K562 (cell line): Measurements from ENCODE around the gene GTPBP6. TPM values are rescaled to one million over a fixed set of nuclear protein-coding genes. Genes with fewer than 3 reads are reported as not detected.

Source experiments
- ATAC-seq: fragments of 200-7000 bp; cut with Tn5 transposase; 3 replicates; pipeline ENCODE4 v1.9.1; 2020; ENCODE audit warnings: moderate library complexity
- BruUV-seq: library from RNA; stranded (reverse); fragments of 400-500 nt; replicated peaks from 2 replicates; lab custom pipeline; 2021; lab: Mats Ljungman, UMichigan
- CTCF ChIA-PET: fragments of 300-600 bp; formaldehyde crosslinking; extraction: SDS; loops from one replicate; lab custom pipeline; 2021; ENCODE audit warnings: low intra/inter-chr PET ratio; lab: Yijun Ruan, JAX
- POLR2A ChIA-PET: fragments of 300-600, 350-650 bp; sonication (Branson Sonifier 250); formaldehyde crosslinking; extraction: SDS; loops from one replicate; lab custom pipeline; 2021; ENCODE audit warnings: antibody characterized with exemption, inconsistent platforms; lab: Yijun Ruan, JAX
- DNase-seq, 4 experiments: peaks; one replicate each; pipeline versions ENCODE4 v3.0.0 to v3.0.0-alpha.2; 2011 to 2018; ENCODE audit warnings: low spot score in 3 of 4, mixed read lengths in 3 of 4; ENCODE audit errors: extremely low read depth in 1 of 4
- FAIRE-seq: peaks from 2 replicates; lab custom pipeline; 2011; peaks lifted over from hg19 to GRCh38; lab: Jason Lieb, UNC
- H2AFZ ChIP-seq: 2 replicates; pipeline ENCODE4 v1.6.0; 2011; ENCODE audit warnings: low read depth, low read length, control low read depth, inconsistent platforms
- H3K27ac ChIP-seq: fragments of 200-600 bp; 3 replicates; pipeline ENCODE4 v1.8.0; 2011; ENCODE audit warnings: low read depth, mild to moderate bottlenecking, control low read depth, inconsistent platforms, low read length, moderate library complexity, mixed read lengths; ENCODE audit errors: extremely low read depth
- H3K27me3 ChIP-seq, 2 experiments: fragments of 300-600 bp in 1 of 2; 2 replicates in 1 of 2; 3 replicates in 1 of 2; pipeline versions ENCODE4 v1.6.0 to v1.8.0; 2011; ENCODE audit warnings: inconsistent platforms in 2 of 2, low read length in 2 of 2, mild to moderate bottlenecking in 1 of 2, mixed read lengths in 1 of 2, moderate library complexity in 1 of 2; ENCODE audit not compliant: control insufficient read depth in 2 of 2, insufficient read depth in 2 of 2
- H3K36me3 ChIP-seq: fragments of 300-600 bp; 3 replicates; pipeline ENCODE4 v1.8.0; 2011; ENCODE audit warnings: mild to moderate bottlenecking, low read length, inconsistent platforms; ENCODE audit not compliant: control insufficient read depth, insufficient read depth
- H3K4me1 ChIP-seq, 2 experiments: fragments of 200-600 bp in 1 of 2; replicated peaks in 1 of 2; 2 replicates in 1 of 2; 3 replicates in 1 of 2; pipeline versions ENCODE4 v1.5.1 to v1.8.0; 2011; ENCODE audit warnings: inconsistent platforms in 2 of 2, low read length in 2 of 2, mild to moderate bottlenecking in 1 of 2, mixed read lengths in 1 of 2, moderate library complexity in 1 of 2; ENCODE audit not compliant: control insufficient read depth in 2 of 2, insufficient read depth in 2 of 2
- H3K4me2 ChIP-seq: 2 replicates; pipeline ENCODE4 v1.6.1; 2011; ENCODE audit warnings: low read length, control low read depth, inconsistent platforms, mixed read lengths; ENCODE audit not compliant: insufficient read depth
- H3K4me3 ChIP-seq: fragments of 200-600 bp; sonication (generic), shearing (Covaris generic); 2 replicates; pipeline ENCODE4 v1.5.1; 2016; ENCODE audit warnings: control low read depth, inconsistent platforms
- H3K79me2 ChIP-seq: fragments of 200-600 bp; 3 replicates; pipeline ENCODE4 v1.8.0; 2011; ENCODE audit warnings: low read length, inconsistent platforms; ENCODE audit not compliant: control insufficient read depth, insufficient read depth
- H3K9ac ChIP-seq, 2 experiments: 2 replicates each; pipeline versions ENCODE4 v1.6.0 to v1.6.1; 2011; ENCODE audit warnings: low read depth in 2 of 2, low read length in 2 of 2, control low read depth in 1 of 2, inconsistent platforms in 1 of 2, mild to moderate bottlenecking in 1 of 2, mixed read lengths in 1 of 2; ENCODE audit not compliant: insufficient read depth in 1 of 2
- H3K9me1 ChIP-seq: one replicate; pipeline ENCODE4 v1.6.0; 2011; ENCODE audit warnings: inconsistent platforms, mild to moderate bottlenecking, low read length, moderate library complexity; ENCODE audit not compliant: control insufficient read depth, insufficient read depth
- H3K9me3 ChIP-seq: replicated peaks from 2 replicates; pipeline ENCODE4 v1.5.1; 2011; ENCODE audit warnings: low read depth, low read length, inconsistent platforms; ENCODE audit not compliant: control insufficient read depth, insufficient read depth
- H4K20me1 ChIP-seq: replicated peaks from 2 replicates; pipeline ENCODE4 v1.6.1; 2011; ENCODE audit warnings: low read length, inconsistent platforms, mixed read lengths; ENCODE audit not compliant: control insufficient read depth, insufficient read depth
- ASH1L ChIP-seq: fragments of 450-650 bp; IDR thresholded peaks from 2 replicates; pipeline ENCODE4 v1.6.1; 2018; ENCODE audit warnings: borderline replicate concordance, mild to moderate bottlenecking, low read depth; ENCODE audit not compliant: partially characterized antibody
- C11orf30 ChIP-seq: fragments of 450-650 bp; IDR thresholded peaks from 2 replicates; pipeline ENCODE4 v1.6.1; 2016; ENCODE audit warnings: low read depth, mild to moderate bottlenecking
- CBFA2T3 ChIP-seq: fragments of 450-650 bp; IDR thresholded peaks from 2 replicates; pipeline ENCODE4 v1.6.1; 2017
- CREM ChIP-seq: IDR thresholded peaks from 2 replicates; pipeline ENCODE4 v1.6.1; 2014; ENCODE audit warnings: antibody characterized with exemption, low read depth
- ELF2 ChIP-seq: fragments of 250-450 bp; sonication (Bioruptor Pico); IDR thresholded peaks from 2 replicates; pipeline ENCODE4 v1.5.0; 2021; ENCODE audit warnings: mild to moderate bottlenecking
- NFIX ChIP-seq: fragments of 250-450 bp; sonication (Bioruptor Pico); IDR thresholded peaks from 2 replicates; pipeline ENCODE4 v1.4.0; 2020; ENCODE audit warnings: low read depth, mild to moderate bottlenecking, moderate library complexity
- POLR2G ChIP-seq: fragments of 200-400 bp; formaldehyde crosslinking; IDR thresholded peaks from 2 replicates; pipeline ENCODE4 v1.6.1; 2017; ENCODE audit warnings: low read depth, mild to moderate bottlenecking, antibody characterized with exemption, low read length, moderate library complexity
- PPARD ChIP-seq: fragments of 250-450 bp; sonication (Bioruptor Pico); IDR thresholded peaks from 2 replicates; pipeline ENCODE4 v1.8.0; 2022; ENCODE audit warnings: inconsistent platforms, mild to moderate bottlenecking, moderate library complexity
- TAF9B ChIP-seq: fragments of 450-650 bp; IDR thresholded peaks from 2 replicates; pipeline ENCODE4 v1.6.1; 2018; ENCODE audit warnings: mild to moderate bottlenecking; ENCODE audit not compliant: partially characterized antibody
- TBP ChIP-seq: optimal IDR thresholded peaks from 2 replicates; pipeline ENCODE3; 2011; ENCODE audit warnings: low read depth, low read length, improper control_type of control experiment
- TFAP4 ChIP-seq: sonication (generic); formaldehyde crosslinking; IDR thresholded peaks from 2 replicates; pipeline ENCODE4 v1.8.0; 2022; ENCODE audit warnings: missing genetic modification reagents, mild to moderate bottlenecking, moderate library complexity, borderline replicate concordance
- ZNF121 ChIP-seq: sonication (generic); formaldehyde crosslinking; conservative IDR thresholded peaks from 2 replicates; pipeline ENCODE4 v1.8.0; 2022; ENCODE audit warnings: missing genetic modification reagents
- WGBS: fragments of 100-300 bp; shearing (Covaris generic); methylation state at CpG from one replicate; pipeline ENCODE4 v1.1.6; 2016; ENCODE audit warnings: low coverage, mixed read lengths; ENCODE audit not compliant: insufficient coverage; ENCODE audit errors: missing lambda C conversion rate; 5-methylcytosine and 5-hydroxymethylcytosine counted together
- in situ Hi-C: fragments of 300-500 bp; cut with MboI; formaldehyde crosslinking; loops from 4 replicates; pipeline ENCODE4 v1.15.0; 2018; ENCODE audit warnings: inconsistent platforms, mixed read lengths
- intact Hi-C: fragments of 100-400 bp; cut with micrococcal nuclease; formaldehyde crosslinking; loops from 2 replicates; pipeline ENCODE4 v1.14.2; 2022
- polyA plus RNA-seq, 8 experiments: library from polyadenylated mRNA; depleted of rRNA in 4 of 8; stranded (reverse) in 5 of 8; unstranded in 3 of 8; fragments of >200 nt; fragmentation: Nextera tagmentation in 2 of 8; fragmentation: Illumina TruSeq in 1 of 8; extraction: Ambion mirVana in 2 of 8; extraction: Trizol in 1 of 8; gene quantifications; 2 replicates each; pipeline versions ENCODE4 v1.2.1 to v1.2.3, GENCODE V29; 2011 to 2014; ENCODE audit warnings: inconsistent platforms in 1 of 8, missing spikeins in 1 of 8
- total RNA-seq, 7 experiments: library from RNA; depleted of rRNA in 6 of 7; stranded (reverse); fragments of >200 nt in 6 of 7; fragmentation: Illumina TruSeq in 2 of 7; extraction: Trizol in 2 of 7; gene quantifications; 2 replicates each; pipeline versions ENCODE4 v1.2.1 to v1.2.3, GENCODE V29; 2011 to 2021; ENCODE audit warnings: low replicate concordance in 1 of 7
- TF ChIP-seq, protein P1 (sequence below), 3 experiments: IDR thresholded peaks in 2 of 3; conservative IDR thresholded peaks in 1 of 3; 2 replicates each; pipeline ENCODE4 v1.5.1; 2011 to 2012; ENCODE audit warnings: low read length in 3 of 3, mild to moderate bottlenecking in 3 of 3, control low read depth in 2 of 3, improper control_type of control experiment in 1 of 3, inconsistent platforms in 1 of 3, low read depth in 1 of 3, mixed read lengths in 1 of 3, moderate library complexity in 1 of 3; ENCODE audit not compliant: insufficient read depth in 2 of 3
- TF ChIP-seq, protein P2 (sequence below): fragments of 450-650 bp; IDR thresholded peaks from 2 replicates; pipeline ENCODE4 v1.6.1; 2018; ENCODE audit not compliant: partially characterized antibody

The GTPBP6 gene
- total and polyA plus RNA-seq, 9 of the 15 experiments (the other 6 are each of a cell fraction or from before 2014, with no cell fraction given) = 0.24 to 35.2 (median 8.0) TPM

GRCh38 chrX:323721-324628 lies 5.4 kb upstream of the GTPBP6 start:
- Histone ChIP-seq H3K27me3 (no peaks in the 10 kb centered on the region; a peak in 1 of 5 replicates), H3K9me1 (no peaks in the 10 kb centered on the region), H4K20me1 (no peaks in the 10 kb centered on the region), H3K27ac (no peak overlapping the region; the same call in 2 of the 3 replicates), H3K4me1 (peaks cover 5 to 23% of the 10 kb centered on the region in 2 experiments; a peak in 4 of 5 replicates), H3K36me3 (no peaks in the 10 kb centered on the region), H3K9ac (peak overlapping the region in 1 of 2 experiments; percentile 64; a peak in 1 of 4 replicates), H3K4me2 (peak overlapping the region; percentile 52), H2AFZ (peak overlapping the region; percentile 59; the same call in 1 of the 2 replicates), H3K79me2 (peaks cover 18% of the 10 kb centered on the region; the same call in 2 of the 3 replicates), H3K4me3 (no peak overlapping the region), H3K9me3 (no peaks in the 10 kb centered on the region)
- CTCF ChIA-PET = no interaction called here
- POLR2A ChIA-PET = no interaction called here
- no peak for FAIRE-seq
- in situ Hi-C loops = no loop called here
- BruUV-seq = no TSS peak
- ATAC-seq = peak; percentile 69
- WGBS = 20% methylated on average over 19 of the region's 38 CpGs
- peak in 1 of 4 experiments; percentile 70 for DNase-seq
- intact Hi-C loops = loop anchor here (10.0 kb wide), 1 partner anchor 61 kb away; the partner anchor contains the start of gene PPP2R3B
- TF ChIP-seq TBP (peak; percentile 29), TAF9B (no peak), TFAP4 (CRISPR knock-in tag) (peak; percentile 68), ELF2 (CRISPR knock-in tag) (no peak), NFIX (CRISPR knock-in tag) (no peak), ASH1L (no peak), CREM (peak; percentile 4; the same call in 1 of the 2 replicates), CBFA2T3 (peak; percentile 26; the same call in 1 of the 2 replicates), C11orf30 (no peak), POLR2G (0 out of 2 replicates have a peak, but pooled peaks have one; percentile 25), PPARD (CRISPR knock-in tag) (no peak), ZNF121 (CRISPR knock-in tag) (peak; percentile 63; the same call in 1 of the 2 replicates)
- TF ChIP-seq, protein P1, sequence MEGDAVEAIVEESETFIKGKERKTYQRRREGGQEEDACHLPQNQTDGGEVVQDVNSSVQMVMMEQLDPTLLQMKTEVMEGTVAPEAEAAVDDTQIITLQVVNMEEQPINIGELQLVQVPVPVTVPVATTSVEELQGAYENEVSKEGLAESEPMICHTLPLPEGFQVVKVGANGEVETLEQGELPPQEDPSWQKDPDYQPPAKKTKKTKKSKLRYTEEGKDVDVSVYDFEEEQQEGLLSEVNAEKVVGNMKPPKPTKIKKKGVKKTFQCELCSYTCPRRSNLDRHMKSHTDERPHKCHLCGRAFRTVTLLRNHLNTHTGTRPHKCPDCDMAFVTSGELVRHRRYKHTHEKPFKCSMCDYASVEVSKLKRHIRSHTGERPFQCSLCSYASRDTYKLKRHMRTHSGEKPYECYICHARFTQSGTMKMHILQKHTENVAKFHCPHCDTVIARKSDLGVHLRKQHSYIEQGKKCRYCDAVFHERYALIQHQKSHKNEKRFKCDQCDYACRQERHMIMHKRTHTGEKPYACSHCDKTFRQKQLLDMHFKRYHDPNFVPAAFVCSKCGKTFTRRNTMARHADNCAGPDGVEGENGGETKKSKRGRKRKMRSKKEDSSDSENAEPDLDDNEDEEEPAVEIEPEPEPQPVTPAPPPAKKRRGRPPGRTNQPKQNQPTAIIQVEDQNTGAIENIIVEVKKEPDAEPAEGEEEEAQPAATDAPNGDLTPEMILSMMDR (IDR thresholded peaks at IDR 0.05 in 2 of 3, conservative IDR thresholded peaks at IDR 0.05 in 1 of 3; ENCODE audit: insufficient read depth in 2 of 3, low read depth in 1 of 3, low read length in 3 of 3) = peak in 2 of 3 experiments; percentile 25 to 46; a peak in 4 of 6 replicates
- TF ChIP-seq, protein P2, sequence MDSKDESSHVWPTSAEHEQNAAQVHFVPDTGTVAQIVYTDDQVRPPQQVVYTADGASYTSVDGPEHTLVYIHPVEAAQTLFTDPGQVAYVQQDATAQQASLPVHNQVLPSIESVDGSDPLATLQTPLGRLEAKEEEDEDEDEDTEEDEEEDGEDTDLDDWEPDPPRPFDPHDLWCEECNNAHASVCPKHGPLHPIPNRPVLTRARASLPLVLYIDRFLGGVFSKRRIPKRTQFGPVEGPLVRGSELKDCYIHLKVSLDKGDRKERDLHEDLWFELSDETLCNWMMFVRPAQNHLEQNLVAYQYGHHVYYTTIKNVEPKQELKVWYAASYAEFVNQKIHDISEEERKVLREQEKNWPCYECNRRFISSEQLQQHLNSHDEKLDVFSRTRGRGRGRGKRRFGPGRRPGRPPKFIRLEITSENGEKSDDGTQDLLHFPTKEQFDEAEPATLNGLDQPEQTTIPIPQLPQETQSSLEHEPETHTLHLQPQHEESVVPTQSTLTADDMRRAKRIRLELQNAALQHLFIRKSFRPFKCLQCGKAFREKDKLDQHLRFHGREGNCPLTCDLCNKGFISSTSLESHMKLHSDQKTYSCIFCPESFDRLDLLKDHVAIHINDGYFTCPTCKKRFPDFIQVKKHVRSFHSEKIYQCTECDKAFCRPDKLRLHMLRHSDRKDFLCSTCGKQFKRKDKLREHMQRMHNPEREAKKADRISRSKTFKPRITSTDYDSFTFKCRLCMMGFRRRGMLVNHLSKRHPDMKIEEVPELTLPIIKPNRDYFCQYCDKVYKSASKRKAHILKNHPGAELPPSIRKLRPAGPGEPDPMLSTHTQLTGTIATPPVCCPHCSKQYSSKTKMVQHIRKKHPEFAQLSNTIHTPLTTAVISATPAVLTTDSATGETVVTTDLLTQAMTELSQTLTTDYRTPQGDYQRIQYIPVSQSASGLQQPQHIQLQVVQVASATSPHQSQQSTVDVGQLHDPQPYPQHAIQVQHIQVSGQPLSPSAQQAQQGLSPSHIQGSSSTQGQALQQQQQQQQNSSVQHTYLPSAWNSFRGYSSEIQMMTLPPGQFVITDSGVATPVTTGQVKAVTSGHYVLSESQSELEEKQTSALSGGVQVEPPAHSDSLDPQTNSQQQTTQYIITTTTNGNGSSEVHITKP = peak; percentile 62
